K562 (cell line): ENCODE measurements around the gene RASSF3. TPM values are rescaled to one million over a fixed set of nuclear protein-coding genes. Genes with fewer than 3 reads are reported as not detected.

Experiments
- ATAC-seq: fragments of 200-7000 bp; cut with Tn5 transposase; 3 replicates; pipeline ENCODE4 v1.9.1; 2020; ENCODE audit warnings: moderate library complexity
- BruUV-seq: library from RNA; stranded (reverse); fragments of 400-500 nt; replicated peaks from 2 replicates; lab custom pipeline; 2021; lab: Mats Ljungman, UMichigan
- CTCF ChIA-PET: fragments of 300-600 bp; formaldehyde crosslinking; extraction: SDS; loops from one replicate; lab custom pipeline; 2021; ENCODE audit warnings: low intra/inter-chr PET ratio; lab: Yijun Ruan, JAX
- POLR2A ChIA-PET: fragments of 300-600, 350-650 bp; sonication (Branson Sonifier 250); formaldehyde crosslinking; extraction: SDS; loops from one replicate; lab custom pipeline; 2021; ENCODE audit warnings: antibody characterized with exemption, inconsistent platforms; lab: Yijun Ruan, JAX
- DNase-seq, 4 experiments: peaks; one replicate each; pipeline versions ENCODE4 v3.0.0 to v3.0.0-alpha.2; 2011 to 2018; ENCODE audit warnings: low spot score in 3 of 4, mixed read lengths in 3 of 4; ENCODE audit errors: extremely low read depth in 1 of 4
- FAIRE-seq: peaks from 2 replicates; lab custom pipeline; 2011; peaks lifted over from hg19 to GRCh38; lab: Jason Lieb, UNC
- H2AFZ ChIP-seq: 2 replicates; pipeline ENCODE4 v1.6.0; 2011; ENCODE audit warnings: low read depth, low read length, control low read depth, inconsistent platforms
- H3K27ac ChIP-seq: fragments of 200-600 bp; 3 replicates; pipeline ENCODE4 v1.8.0; 2011; ENCODE audit warnings: low read depth, mild to moderate bottlenecking, control low read depth, inconsistent platforms, low read length, moderate library complexity, mixed read lengths; ENCODE audit errors: extremely low read depth
- H3K27me3 ChIP-seq, 2 experiments: fragments of 300-600 bp in 1 of 2; 2 replicates in 1 of 2; 3 replicates in 1 of 2; pipeline versions ENCODE4 v1.6.0 to v1.8.0; 2011; ENCODE audit warnings: inconsistent platforms in 2 of 2, low read length in 2 of 2, mild to moderate bottlenecking in 1 of 2, mixed read lengths in 1 of 2, moderate library complexity in 1 of 2; ENCODE audit not compliant: control insufficient read depth in 2 of 2, insufficient read depth in 2 of 2
- H3K36me3 ChIP-seq: fragments of 300-600 bp; 3 replicates; pipeline ENCODE4 v1.8.0; 2011; ENCODE audit warnings: mild to moderate bottlenecking, low read length, inconsistent platforms; ENCODE audit not compliant: control insufficient read depth, insufficient read depth
- H3K4me1 ChIP-seq, 2 experiments: fragments of 200-600 bp in 1 of 2; replicated peaks in 1 of 2; 2 replicates in 1 of 2; 3 replicates in 1 of 2; pipeline versions ENCODE4 v1.5.1 to v1.8.0; 2011; ENCODE audit warnings: inconsistent platforms in 2 of 2, low read length in 2 of 2, mild to moderate bottlenecking in 1 of 2, mixed read lengths in 1 of 2, moderate library complexity in 1 of 2; ENCODE audit not compliant: control insufficient read depth in 2 of 2, insufficient read depth in 2 of 2
- H3K4me2 ChIP-seq: 2 replicates; pipeline ENCODE4 v1.6.1; 2011; ENCODE audit warnings: low read length, control low read depth, inconsistent platforms, mixed read lengths; ENCODE audit not compliant: insufficient read depth
- H3K4me3 ChIP-seq: fragments of 200-600 bp; sonication (generic), shearing (Covaris generic); 2 replicates; pipeline ENCODE4 v1.5.1; 2016; ENCODE audit warnings: control low read depth, inconsistent platforms
- H3K79me2 ChIP-seq: fragments of 200-600 bp; 3 replicates; pipeline ENCODE4 v1.8.0; 2011; ENCODE audit warnings: low read length, inconsistent platforms; ENCODE audit not compliant: control insufficient read depth, insufficient read depth
- H3K9ac ChIP-seq, 2 experiments: 2 replicates each; pipeline versions ENCODE4 v1.6.0 to v1.6.1; 2011; ENCODE audit warnings: low read depth in 2 of 2, low read length in 2 of 2, control low read depth in 1 of 2, inconsistent platforms in 1 of 2, mild to moderate bottlenecking in 1 of 2, mixed read lengths in 1 of 2; ENCODE audit not compliant: insufficient read depth in 1 of 2
- H3K9me1 ChIP-seq: one replicate; pipeline ENCODE4 v1.6.0; 2011; ENCODE audit warnings: inconsistent platforms, mild to moderate bottlenecking, low read length, moderate library complexity; ENCODE audit not compliant: control insufficient read depth, insufficient read depth
- H3K9me3 ChIP-seq: replicated peaks from 2 replicates; pipeline ENCODE4 v1.5.1; 2011; ENCODE audit warnings: low read depth, low read length, inconsistent platforms; ENCODE audit not compliant: control insufficient read depth, insufficient read depth
- H4K20me1 ChIP-seq: replicated peaks from 2 replicates; pipeline ENCODE4 v1.6.1; 2011; ENCODE audit warnings: low read length, inconsistent platforms, mixed read lengths; ENCODE audit not compliant: control insufficient read depth, insufficient read depth
- ZC3H4 ChIP-seq: sonication (generic); formaldehyde crosslinking; IDR thresholded peaks from 2 replicates; pipeline ENCODE4 v1.9.0; 2021; ENCODE audit warnings: missing genetic modification reagents, borderline replicate concordance
- ZNF57 ChIP-seq: fragments of 450-650 bp; formaldehyde crosslinking; IDR thresholded peaks from 2 replicates; pipeline ENCODE4 v1.4.0; 2020; ENCODE audit warnings: mild to moderate bottlenecking, moderate library complexity
- ZNF76 ChIP-seq: fragments of 250-450 bp; sonication (Bioruptor Pico); IDR thresholded peaks from 2 replicates; pipeline ENCODE4 v1.4.0; 2020; ENCODE audit warnings: mild to moderate bottlenecking, moderate library complexity, borderline replicate concordance
- WGBS: fragments of 100-300 bp; shearing (Covaris generic); methylation state at CpG from one replicate; pipeline ENCODE4 v1.1.6; 2016; ENCODE audit warnings: low coverage, mixed read lengths; ENCODE audit not compliant: insufficient coverage; ENCODE audit errors: missing lambda C conversion rate; 5-methylcytosine and 5-hydroxymethylcytosine counted together
- in situ Hi-C: fragments of 300-500 bp; cut with MboI; formaldehyde crosslinking; loops from 4 replicates; pipeline ENCODE4 v1.15.0; 2018; ENCODE audit warnings: inconsistent platforms, mixed read lengths
- intact Hi-C: fragments of 100-400 bp; cut with micrococcal nuclease; formaldehyde crosslinking; loops from 2 replicates; pipeline ENCODE4 v1.14.2; 2022
- polyA plus RNA-seq, 8 experiments: library from polyadenylated mRNA; depleted of rRNA in 4 of 8; stranded (reverse) in 5 of 8; unstranded in 3 of 8; fragments of >200 nt; fragmentation: Nextera tagmentation in 2 of 8; fragmentation: Illumina TruSeq in 1 of 8; extraction: Ambion mirVana in 2 of 8; extraction: Trizol in 1 of 8; gene quantifications; 2 replicates each; pipeline versions ENCODE4 v1.2.1 to v1.2.3, GENCODE V29; 2011 to 2014; ENCODE audit warnings: inconsistent platforms in 1 of 8, missing spikeins in 1 of 8
- total RNA-seq, 7 experiments: library from RNA; depleted of rRNA in 6 of 7; stranded (reverse); fragments of >200 nt in 6 of 7; fragmentation: Illumina TruSeq in 2 of 7; extraction: Trizol in 2 of 7; gene quantifications; 2 replicates each; pipeline versions ENCODE4 v1.2.1 to v1.2.3, GENCODE V29; 2011 to 2021; ENCODE audit warnings: low replicate concordance in 1 of 7
- TF ChIP-seq, protein P1 (sequence below), 3 experiments: fragments of 200-800 bp in 1 of 3; sonication (Bioruptor generic) in 1 of 3; sonication (generic) in 1 of 3; formaldehyde crosslinking in 1 of 3; IDR thresholded peaks; 2 replicates each; pipeline versions ENCODE4 v1.6.1 to v1.8.0; 2016 to 2022; ENCODE audit warnings: mild to moderate bottlenecking in 2 of 3, missing compliant biosample characterization in 2 of 3, missing genetic modification characterization in 2 of 3, missing genetic modification reagents in 1 of 3

Gene RASSF3
- total and polyA plus RNA-seq, 9 of the 15 experiments (the other 6 are each of a cell fraction or from before 2014, with no cell fraction given), result 3.7 to 39.2 (median 20.2) TPM

DNA sequence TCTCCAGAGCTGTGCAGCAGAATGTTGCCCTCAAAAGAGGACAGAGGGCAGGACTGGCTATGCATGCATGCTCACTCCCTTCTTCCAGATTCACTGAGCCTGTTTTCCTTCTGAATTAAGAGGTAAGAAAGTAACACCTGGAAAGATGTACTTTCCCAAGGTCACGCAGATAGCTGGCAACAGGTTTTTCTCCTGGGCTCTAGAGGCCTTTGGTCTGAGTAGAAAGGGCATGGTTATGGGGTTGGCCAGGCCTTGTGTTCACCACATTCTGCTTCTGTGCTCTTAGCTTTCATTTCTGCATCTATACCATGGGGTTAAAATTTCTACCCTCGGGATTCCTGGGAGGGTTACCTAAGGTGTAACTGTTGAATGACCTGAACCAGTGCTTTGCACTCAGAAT, 57.5 kb downstream of the RASSF3 start:
- ChIA-PET POLR2A (interaction anchor here (0.5 to 1.5 kb wide), 3 partner anchors 17 to 86 kb away, joined by 3 to 4 read pairs (median 4); no protein-coding TSS in a partner anchor), CTCF (no interaction called here)
- H3K9ac ChIP-seq, result no peak overlapping the region; a peak in 1 of 4 replicates
- H3K9me1 ChIP-seq, result no peaks in the 10 kb centered on the region
- H3K36me3 ChIP-seq, result no peaks in the 10 kb centered on the region
- peaks cover 46 to 64% of the 10 kb centered on the region in 2 experiments for H3K4me1 ChIP-seq
- no peak overlapping the region for H2AFZ ChIP-seq
- 0 out of 3 replicates have a peak overlapping the region, but pooled peaks have one; percentile 15 for H3K27ac ChIP-seq
- no peak overlapping the region for H3K4me3 ChIP-seq
- BruUV-seq, result no TSS peak
- FAIRE-seq (no peak), ATAC-seq (no peak), DNase-seq (no peak)
- peaks cover 78% of the 10 kb centered on the region for H3K79me2 ChIP-seq
- H3K9me3 ChIP-seq, result no peaks in the 10 kb centered on the region
- WGBS, result 68% methylated on average over 2 of the region's 2 CpGs
- TF ChIP-seq ZNF57 (CRISPR knock-in tag) (no peak), ZNF76 (CRISPR knock-in tag) (no peak), ZC3H4 (CRISPR knock-in tag) (no peak)
- TF ChIP-seq, protein P1, sequence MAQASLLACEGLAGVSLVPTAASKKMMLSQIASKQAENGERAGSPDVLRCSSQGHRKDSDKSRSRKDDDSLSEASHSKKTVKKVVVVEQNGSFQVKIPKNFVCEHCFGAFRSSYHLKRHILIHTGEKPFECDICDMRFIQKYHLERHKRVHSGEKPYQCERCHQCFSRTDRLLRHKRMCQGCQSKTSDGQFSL (CRISPR knock-in tag; IDR thresholded peaks at IDR 0.05), result no peak
- TF ChIP-seq, protein P1 (tag; IDR thresholded peaks at IDR 0.05), result no peak
- no peaks in the 10 kb centered on the region for H4K20me1 ChIP-seq
- intact Hi-C loops (loop anchor here (5.0 kb wide), 1 partner anchor 40 kb away; no protein-coding TSS in a partner anchor), in situ Hi-C loops (no loop called here)
- H3K27me3 ChIP-seq, result no peaks in the 10 kb centered on the region
- H3K4me2 ChIP-seq, result no peak overlapping the region
